Measurements from ENCODE around the gene ZNF382.
A peak's percentile ranks its signal among the peaks of the same experiment; 100 is the strongest.

ZNF382 gene

GRCh38 chr19:36605101-36605876, at the start of gene ZNF382:
Gene ZNF382 (plus strand): TSS chr19:36605313. CDS start chr19:36609915, 4,602 bp downstream.
- peak within 1 kb of the TSS; percentile 92 for H3K4me2 ChIP-seq (ENCODE audit: insufficient read depth, low read length)
- ATAC-seq (ENCODE audit: insufficient read depth, low read depth), result peak; percentile 88
- peaks cover 68% of the 10 kb centered on the region for H3K79me2 ChIP-seq (ENCODE audit: insufficient read depth, low read length)

DNA sequence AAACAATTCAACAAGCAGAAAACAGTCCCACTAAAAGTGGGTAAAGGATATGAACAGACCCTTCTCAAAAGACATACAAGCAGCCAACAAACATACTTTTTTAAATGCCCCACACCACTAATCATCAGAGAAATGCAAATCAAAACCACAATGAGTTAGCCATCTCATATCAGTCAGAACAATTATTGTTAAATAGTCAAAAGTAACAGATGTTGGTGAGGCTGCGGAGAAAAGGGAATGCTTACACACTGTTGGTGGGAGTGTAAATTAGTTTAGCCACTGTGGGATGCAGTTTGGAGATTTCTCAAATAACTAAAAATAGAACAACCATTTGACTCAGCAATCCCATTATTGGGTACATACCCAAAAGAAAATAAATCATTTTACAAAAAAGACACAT, 40.7 kb upstream of the ZNF382 start:
- peaks cover 87% of the 10 kb centered on the region for H3K79me2 ChIP-seq (ENCODE audit: insufficient read depth, low read length)
- H3K4me2 ChIP-seq (ENCODE audit: insufficient read depth, low read length), result no peak overlapping the region
- no peaks in the 10 kb centered on the region for H4K20me1 ChIP-seq (ENCODE audit: insufficient read depth, low read length)
- H3K36me3 ChIP-seq (ENCODE audit: insufficient read depth, low read length), result peaks cover 83% of the 10 kb centered on the region
- ATAC-seq (ENCODE audit: insufficient read depth, low read depth), result no peak
- H3K27me3 ChIP-seq (ENCODE audit: insufficient read depth, low read length, poor library complexity), result no peaks in the 10 kb centered on the region
- DNase-seq, result no peak
- peaks cover 46% of the 10 kb centered on the region for H3K9me3 ChIP-seq (ENCODE audit: insufficient read depth, low read length, severe bottlenecking)
- TF ChIP-seq CTCF (IDR thresholded peaks at IDR 0.05; ENCODE audit: borderline replicate concordance, extremely low read depth, low read length, poor library complexity, severe bottlenecking), result no peak
- no peak for TF ChIP-seq EZH2 (IDR thresholded peaks at IDR 0.05; ENCODE audit: borderline replicate concordance, low read depth, low read length, severe bottlenecking)
- H3K27ac ChIP-seq (ENCODE audit: low read length), result no peak overlapping the region
- H3K4me1 ChIP-seq (ENCODE audit: insufficient read depth, low read length), result no peaks in the 10 kb centered on the region
- H3K4me3 ChIP-seq (ENCODE audit: low read depth in 1 of 2, low read length in 2 of 2), result no peak overlapping the region
- H2AFZ ChIP-seq (ENCODE audit: low read depth, low read length), result no peak overlapping the region
- no peak overlapping the region for H3K9ac ChIP-seq (ENCODE audit: low read depth, low read length)

More at GRCh38 chr19:36605101-36605876, at the start of gene ZNF382:
- peaks cover 9% of the 10 kb centered on the region for H4K20me1 ChIP-seq (ENCODE audit: insufficient read depth, low read length)
- H3K27ac ChIP-seq (ENCODE audit: low read length), result peak within 1 kb of the TSS; percentile 92
- TF ChIP-seq CTCF (IDR thresholded peaks at IDR 0.05; ENCODE audit: borderline replicate concordance, extremely low read depth, low read length, poor library complexity, severe bottlenecking) (no peak), EZH2 (IDR thresholded peaks at IDR 0.05; ENCODE audit: borderline replicate concordance, low read depth, low read length, severe bottlenecking) (no peak)
- peak within 1 kb of the TSS; percentile 63 to 80 for H3K4me3 ChIP-seq (ENCODE audit: low read depth in 1 of 2, low read length in 2 of 2)
- peak within 1 kb of the TSS; percentile 97 for H2AFZ ChIP-seq (ENCODE audit: low read depth, low read length)
- H3K9me3 ChIP-seq (ENCODE audit: insufficient read depth, low read length, severe bottlenecking), result no peaks in the 10 kb centered on the region
- H3K27me3 ChIP-seq (ENCODE audit: insufficient read depth, low read length, poor library complexity), result no peaks in the 10 kb centered on the region
- peak within 1 kb of the TSS; percentile 84 for H3K9ac ChIP-seq (ENCODE audit: low read depth, low read length)
- peaks cover 34% of the 10 kb centered on the region for H3K36me3 ChIP-seq (ENCODE audit: insufficient read depth, low read length)
- peaks cover 39% of the 10 kb centered on the region for H3K4me1 ChIP-seq (ENCODE audit: insufficient read depth, low read length)
- peak; percentile 91 for DNase-seq

DNA sequence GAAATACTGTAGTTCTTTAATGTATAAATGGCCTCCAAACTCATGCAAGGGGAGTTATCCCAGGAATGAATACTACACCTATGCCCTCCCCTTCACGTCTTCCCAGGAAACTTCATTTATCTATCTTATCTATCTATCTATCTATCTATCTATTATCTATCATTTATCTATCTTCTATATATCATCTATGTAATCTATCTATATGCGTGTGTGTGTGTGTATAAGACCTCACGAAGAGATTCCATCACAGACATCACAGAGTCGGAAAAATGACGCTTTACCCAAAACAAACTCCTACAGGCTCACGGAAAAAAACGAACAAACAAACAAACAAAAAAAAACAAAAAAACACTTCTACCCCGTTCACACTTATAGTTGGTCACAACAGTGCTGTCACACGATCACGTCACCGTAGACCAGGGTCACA, 32.5 kb upstream of the ZNF382 start:
- DNase-seq, result no peak
- H3K27ac ChIP-seq (ENCODE audit: low read length), result peak overlapping the region; percentile 87

More for the DNA sequence above, 32.5 kb upstream of the ZNF382 start:
- peaks cover 29% of the 10 kb centered on the region for H3K4me1 ChIP-seq (ENCODE audit: insufficient read depth, low read length)
- H3K9me3 ChIP-seq (ENCODE audit: insufficient read depth, low read length, severe bottlenecking), result peaks cover 2% of the 10 kb centered on the region
- peaks cover 96% of the 10 kb centered on the region for H3K79me2 ChIP-seq (ENCODE audit: insufficient read depth, low read length)
- no peak for ATAC-seq (ENCODE audit: insufficient read depth, low read depth)
- TF ChIP-seq EZH2 (IDR thresholded peaks at IDR 0.05; ENCODE audit: borderline replicate concordance, low read depth, low read length, severe bottlenecking) (no peak), CTCF (IDR thresholded peaks at IDR 0.05; ENCODE audit: borderline replicate concordance, extremely low read depth, low read length, poor library complexity, severe bottlenecking) (no peak)
- peak overlapping the region; percentile 70 to 86 for H3K4me3 ChIP-seq (ENCODE audit: low read depth in 1 of 2, low read length in 2 of 2)
- H3K27me3 ChIP-seq (ENCODE audit: insufficient read depth, low read length, poor library complexity), result no peaks in the 10 kb centered on the region
- H2AFZ ChIP-seq (ENCODE audit: low read depth, low read length), result peak overlapping the region; percentile 88
- H3K4me2 ChIP-seq (ENCODE audit: insufficient read depth, low read length), result peak overlapping the region; percentile 85
- H4K20me1 ChIP-seq (ENCODE audit: insufficient read depth, low read length), result 0 out of 2 replicates have a peak, but pooled peaks cover 2% of the 10 kb centered on the region
- peak overlapping the region; percentile 71 for H3K9ac ChIP-seq (ENCODE audit: low read depth, low read length)
- peaks cover 39% of the 10 kb centered on the region for H3K36me3 ChIP-seq (ENCODE audit: insufficient read depth, low read length)
